ENCODE data around the gene OR52B4.

The OR52B4 gene

DNA sequence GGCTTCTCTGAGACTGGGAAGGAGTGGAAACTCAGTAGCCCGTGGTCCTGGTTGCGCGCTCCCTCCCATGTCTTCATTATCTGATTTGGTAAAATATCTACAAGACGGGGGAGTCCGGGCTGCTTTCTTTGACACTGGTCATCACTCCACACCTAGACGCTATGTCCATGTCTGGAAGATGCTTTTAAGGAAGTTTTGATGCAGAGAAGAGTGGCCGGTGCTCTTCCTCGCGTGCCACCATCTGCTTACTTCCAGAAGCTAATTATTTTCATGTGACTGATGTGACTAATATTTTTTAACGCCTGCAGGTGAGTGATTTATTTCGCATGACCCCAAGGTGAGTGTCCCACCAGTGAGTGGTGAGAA lies 25.7 kb upstream of the OR52B4 start:
- H3K9ac ChIP-seq (ENCODE audit: low read depth, low read length) = peak overlapping the region; percentile 78
- ATAC-seq (ENCODE audit: insufficient read depth, low read depth) = no peak
- no peaks in the 10 kb centered on the region for H3K27me3 ChIP-seq (ENCODE audit: insufficient read depth, low read length, poor library complexity)
- H3K4me3 ChIP-seq (ENCODE audit: low read depth in 1 of 2, low read length in 2 of 2) = peak overlapping the region in 1 of 2 experiments; percentile 92; a peak in 2 of 4 replicates
- H3K36me3 ChIP-seq (ENCODE audit: insufficient read depth, low read length) = peaks cover 15% of the 10 kb centered on the region
- DNase-seq = no peak
- TF ChIP-seq EZH2 (IDR thresholded peaks at IDR 0.05; ENCODE audit: borderline replicate concordance, low read depth, low read length, severe bottlenecking) = no peak
- TF ChIP-seq, protein P1, sequence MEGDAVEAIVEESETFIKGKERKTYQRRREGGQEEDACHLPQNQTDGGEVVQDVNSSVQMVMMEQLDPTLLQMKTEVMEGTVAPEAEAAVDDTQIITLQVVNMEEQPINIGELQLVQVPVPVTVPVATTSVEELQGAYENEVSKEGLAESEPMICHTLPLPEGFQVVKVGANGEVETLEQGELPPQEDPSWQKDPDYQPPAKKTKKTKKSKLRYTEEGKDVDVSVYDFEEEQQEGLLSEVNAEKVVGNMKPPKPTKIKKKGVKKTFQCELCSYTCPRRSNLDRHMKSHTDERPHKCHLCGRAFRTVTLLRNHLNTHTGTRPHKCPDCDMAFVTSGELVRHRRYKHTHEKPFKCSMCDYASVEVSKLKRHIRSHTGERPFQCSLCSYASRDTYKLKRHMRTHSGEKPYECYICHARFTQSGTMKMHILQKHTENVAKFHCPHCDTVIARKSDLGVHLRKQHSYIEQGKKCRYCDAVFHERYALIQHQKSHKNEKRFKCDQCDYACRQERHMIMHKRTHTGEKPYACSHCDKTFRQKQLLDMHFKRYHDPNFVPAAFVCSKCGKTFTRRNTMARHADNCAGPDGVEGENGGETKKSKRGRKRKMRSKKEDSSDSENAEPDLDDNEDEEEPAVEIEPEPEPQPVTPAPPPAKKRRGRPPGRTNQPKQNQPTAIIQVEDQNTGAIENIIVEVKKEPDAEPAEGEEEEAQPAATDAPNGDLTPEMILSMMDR (IDR thresholded peaks at IDR 0.05; ENCODE audit: borderline replicate concordance, extremely low read depth, low read length, poor library complexity, severe bottlenecking) = no peak
- peaks cover 10% of the 10 kb centered on the region for H3K79me2 ChIP-seq (ENCODE audit: insufficient read depth, low read length)
- H3K9me3 ChIP-seq (ENCODE audit: insufficient read depth, low read length, severe bottlenecking) = no peaks in the 10 kb centered on the region
- peaks cover 17% of the 10 kb centered on the region for H3K4me1 ChIP-seq (ENCODE audit: insufficient read depth, low read length)
- H3K4me2 ChIP-seq (ENCODE audit: insufficient read depth, low read length) = peak overlapping the region; percentile 77
- no peak overlapping the region for H3K27ac ChIP-seq (ENCODE audit: low read length)
- peak overlapping the region; percentile 40 for H2AFZ ChIP-seq (ENCODE audit: low read depth, low read length)
- H4K20me1 ChIP-seq (ENCODE audit: insufficient read depth, low read length) = no peaks in the 10 kb centered on the region

DNA sequence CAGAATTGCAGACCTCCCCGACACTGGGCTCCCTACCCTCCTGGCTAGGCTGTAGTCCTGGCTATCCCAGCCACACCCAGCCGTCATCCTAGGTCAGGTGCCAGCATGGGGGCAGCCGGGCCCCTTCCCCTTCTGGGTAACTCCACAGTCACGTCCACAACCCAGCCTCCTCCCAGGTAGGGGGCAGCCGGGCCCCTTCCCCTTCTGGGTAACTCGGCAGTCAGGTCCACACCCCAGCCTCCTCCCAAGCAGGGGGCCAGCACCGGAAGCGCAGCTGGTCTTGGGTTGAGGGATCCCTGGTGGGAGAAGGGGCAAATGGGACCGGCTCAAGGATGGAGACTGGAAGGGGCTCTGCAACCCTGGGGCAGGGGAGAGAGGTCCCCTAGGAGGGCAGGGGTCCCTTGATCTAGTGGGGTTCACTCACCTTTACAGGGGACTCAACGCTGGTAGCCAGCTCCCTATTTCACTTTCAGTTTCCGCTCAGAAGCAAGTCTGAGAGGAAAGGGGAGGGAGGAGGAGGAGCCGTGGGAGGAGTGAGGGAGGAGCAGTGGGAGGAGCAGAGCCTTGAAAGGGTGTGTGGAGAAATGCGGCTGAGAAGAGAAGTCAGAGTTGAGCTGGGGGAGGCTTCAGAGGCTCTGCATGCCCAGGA lies 25.1 kb upstream of the OR52B4 start, which contains the start of gene TRIM21:
Gene TRIM21 (minus strand): TSS at position 494 of the 649 bp plus-strand sequence. CDS start 3,293 bp downstream, outside the sequence.
- H3K27ac ChIP-seq (ENCODE audit: low read length) = peak within 1 kb of the TSS; percentile 93

DNA sequence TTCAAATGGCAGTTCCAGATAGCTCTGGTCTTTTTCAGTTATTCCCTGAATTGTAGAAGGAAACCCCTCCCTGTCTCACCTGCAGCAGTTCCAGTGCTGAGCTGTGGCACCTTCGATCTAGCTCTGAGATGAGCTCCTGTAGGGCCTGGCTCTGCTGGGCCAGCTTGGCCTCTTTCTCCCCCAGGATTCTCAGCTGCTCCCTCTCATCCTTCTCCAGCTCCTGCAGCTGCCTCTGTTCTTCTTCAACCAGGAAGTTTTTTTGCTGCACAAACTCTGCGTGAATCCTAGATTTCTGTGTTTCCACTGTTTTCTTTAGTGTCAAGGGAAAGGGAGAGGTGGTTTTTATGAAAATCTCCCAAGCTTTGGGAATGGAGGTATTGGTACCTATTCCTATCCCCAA lies 20.0 kb upstream of the OR52B4 start:
- no peak for DNase-seq
- no peak for ATAC-seq (ENCODE audit: insufficient read depth, low read depth)
- Histone ChIP-seq H3K36me3 (ENCODE audit: insufficient read depth, low read length) (peaks cover 49% of the 10 kb centered on the region), H3K4me2 (ENCODE audit: insufficient read depth, low read length) (no peak overlapping the region), H3K4me1 (ENCODE audit: insufficient read depth, low read length) (peaks cover 11% of the 10 kb centered on the region), H3K9me3 (ENCODE audit: insufficient read depth, low read length, severe bottlenecking) (no peaks in the 10 kb centered on the region), H3K27me3 (ENCODE audit: insufficient read depth, low read length, poor library complexity) (no peaks in the 10 kb centered on the region), H3K9ac (ENCODE audit: low read depth, low read length) (no peak overlapping the region), H3K4me3 (ENCODE audit: low read depth in 1 of 2, low read length in 2 of 2) (no peak overlapping the region), H2AFZ (ENCODE audit: low read depth, low read length) (no peak overlapping the region), H4K20me1 (ENCODE audit: insufficient read depth, low read length) (no peaks in the 10 kb centered on the region), H3K79me2 (ENCODE audit: insufficient read depth, low read length) (peaks cover 9% of the 10 kb centered on the region), H3K27ac (ENCODE audit: low read length) (no peak overlapping the region)
- TF ChIP-seq, protein P1 (IDR thresholded peaks at IDR 0.05; ENCODE audit: borderline replicate concordance, extremely low read depth, low read length, poor library complexity, severe bottlenecking) = no peak
- no peak for TF ChIP-seq EZH2 (IDR thresholded peaks at IDR 0.05; ENCODE audit: borderline replicate concordance, low read depth, low read length, severe bottlenecking)

More for the DNA sequence above, 25.1 kb upstream of the OR52B4 start, which contains the start of gene TRIM21:
- peak; percentile 98 for ATAC-seq (ENCODE audit: insufficient read depth, low read depth)
- Histone ChIP-seq H3K4me1 (ENCODE audit: insufficient read depth, low read length) (peaks cover 17% of the 10 kb centered on the region), H3K4me2 (ENCODE audit: insufficient read depth, low read length) (peak within 1 kb of the TSS; percentile 77), H3K36me3 (ENCODE audit: insufficient read depth, low read length) (peaks cover 20% of the 10 kb centered on the region), H3K27me3 (ENCODE audit: insufficient read depth, low read length, poor library complexity) (no peaks in the 10 kb centered on the region), H2AFZ (ENCODE audit: low read depth, low read length) (peak within 1 kb of the TSS; percentile 98), H3K9me3 (ENCODE audit: insufficient read depth, low read length, severe bottlenecking) (no peaks in the 10 kb centered on the region), H3K79me2 (ENCODE audit: insufficient read depth, low read length) (peaks cover 10% of the 10 kb centered on the region), H3K9ac (ENCODE audit: low read depth, low read length) (peak within 1 kb of the TSS; percentile 78), H3K4me3 (ENCODE audit: low read depth in 1 of 2, low read length in 2 of 2) (peak within 1 kb of the TSS; percentile 77 to 92), H4K20me1 (ENCODE audit: insufficient read depth, low read length) (no peaks in the 10 kb centered on the region)
- TF ChIP-seq EZH2 (IDR thresholded peaks at IDR 0.05; ENCODE audit: borderline replicate concordance, low read depth, low read length, severe bottlenecking) = no peak
- TF ChIP-seq, protein P1 (IDR thresholded peaks at IDR 0.05; ENCODE audit: borderline replicate concordance, extremely low read depth, low read length, poor library complexity, severe bottlenecking) = peak; percentile 9
- peak; percentile 93 for DNase-seq
